ENCODE data around the gene AP2A2. TPM values are rescaled to one million over a fixed set of nuclear protein-coding genes. Genes with fewer than 3 reads are reported as not detected.

AP2A2 gene
- total and polyA plus RNA-seq, 2 donors (not counting 1 experiment from before 2014, with no cell fraction given) = 53.1 to 57.0 TPM

DNA sequence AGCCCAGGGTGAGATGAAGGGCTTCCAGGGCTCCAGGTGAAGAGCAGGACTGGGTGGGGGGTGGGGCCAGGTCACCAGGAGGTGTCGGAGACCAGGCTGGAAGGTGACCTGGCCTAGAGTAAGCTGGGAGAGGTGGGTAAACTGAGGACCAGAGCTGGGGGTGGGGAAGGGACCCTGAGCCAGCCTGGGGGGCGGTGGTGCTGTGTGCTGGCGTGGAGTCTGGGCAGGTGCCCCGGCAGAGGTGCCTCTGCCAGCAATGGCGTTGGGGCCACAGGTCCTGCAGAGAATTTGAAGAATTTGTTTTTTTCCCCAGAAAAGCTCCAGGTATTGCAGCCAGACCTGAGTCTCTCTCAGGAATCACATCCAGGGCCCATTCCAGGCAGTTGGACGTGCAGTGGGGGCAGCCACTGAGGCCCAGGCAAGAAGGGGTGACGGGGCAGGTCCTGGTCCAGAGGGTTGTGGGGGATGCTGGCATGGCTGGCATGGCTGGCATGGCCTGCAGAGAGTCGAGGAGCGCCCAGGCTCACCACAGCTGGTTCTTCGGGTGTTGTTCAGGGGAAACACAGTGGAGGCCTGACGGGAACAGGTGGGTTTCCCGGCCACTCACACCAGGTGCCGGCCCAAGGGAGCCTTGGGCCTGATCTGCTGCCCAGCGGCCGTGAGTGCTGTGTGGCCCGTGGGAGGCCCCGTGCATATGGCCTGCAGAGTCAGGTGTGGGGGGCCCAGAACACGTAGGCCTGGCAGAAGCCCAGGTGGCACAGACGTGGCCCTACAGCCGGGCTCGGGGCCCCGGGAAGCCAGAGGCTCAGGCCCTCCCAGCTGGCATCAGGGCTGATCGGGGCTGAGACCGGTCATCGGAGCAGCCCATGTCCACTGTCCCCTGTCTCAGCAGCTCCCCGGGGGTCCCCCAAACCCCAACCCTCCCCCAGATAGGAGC, 117.2 kb downstream of the AP2A2 start:
- Mint-ChIP-seq H3K4me3 (no peak overlapping the region), H3K27ac (no peak overlapping the region), H3K4me1 (no peaks in the 10 kb centered on the region), H3K9me3 (ENCODE audit: insufficient read depth) (no peaks in the 10 kb centered on the region), H3K27me3 (peaks cover 7% of the 10 kb centered on the region)
- H3K79me2 ChIP-seq (ENCODE audit: control insufficient read depth, insufficient read depth, low read length) = no peaks in the 10 kb centered on the region
- DNase-seq = no peak
- intact Hi-C loops (cut with micrococcal nuclease) = no loop called here
- H3K36me3 ChIP-seq (replicated peaks in 1 of 2; ENCODE audit: control extremely low read depth in 1 of 2, control insufficient read depth in 1 of 2, extremely low read depth in 1 of 2, insufficient read depth in 2 of 2, low read length in 1 of 2) = no peaks in the 10 kb centered on the region
- ChIA-PET POLR2A (no interaction called here), CTCF (interaction anchor here (1.4 kb wide), 1 partner anchor 9 kb away, joined by 3 read pairs; no protein-coding TSS in a partner anchor)
- H3K4me1 ChIP-seq (ENCODE audit: control insufficient read depth in 2 of 2, insufficient read depth in 2 of 2, low read length in 2 of 2) = no peaks in the 10 kb centered on the region
- WGBS (ENCODE audit: insufficient coverage) = 88% methylated on average over 25 of the region's 26 CpGs
- H3K9me3 ChIP-seq (ENCODE audit: control extremely low read depth in 1 of 3, control insufficient read depth in 2 of 3, insufficient read depth in 1 of 3, low read length in 2 of 3) = no peaks in the 10 kb centered on the region
- no peak overlapping the region for H3K27ac ChIP-seq (ENCODE audit: low read length in 2 of 2)
- no peaks in the 10 kb centered on the region for H3K27me3 ChIP-seq (replicated peaks in 1 of 4; ENCODE audit: control extremely low read depth in 1 of 4, control insufficient read depth in 3 of 4, insufficient read depth in 4 of 4, low read length in 3 of 4)
- H3K4me3 ChIP-seq (ENCODE audit: control extremely low read depth in 1 of 5, extremely low read depth in 1 of 5, insufficient read depth in 1 of 5, low read depth in 2 of 5, low read length in 4 of 5) = no peak overlapping the region
- no peak overlapping the region for H2AFZ ChIP-seq (ENCODE audit: insufficient read depth, low read depth, low read length, poor library complexity, severe bottlenecking)
- H3K9ac ChIP-seq (ENCODE audit: low read length) = no peak overlapping the region
- ATAC-seq (ENCODE audit: low read depth) = no peak
- TF ChIP-seq, protein P1, sequence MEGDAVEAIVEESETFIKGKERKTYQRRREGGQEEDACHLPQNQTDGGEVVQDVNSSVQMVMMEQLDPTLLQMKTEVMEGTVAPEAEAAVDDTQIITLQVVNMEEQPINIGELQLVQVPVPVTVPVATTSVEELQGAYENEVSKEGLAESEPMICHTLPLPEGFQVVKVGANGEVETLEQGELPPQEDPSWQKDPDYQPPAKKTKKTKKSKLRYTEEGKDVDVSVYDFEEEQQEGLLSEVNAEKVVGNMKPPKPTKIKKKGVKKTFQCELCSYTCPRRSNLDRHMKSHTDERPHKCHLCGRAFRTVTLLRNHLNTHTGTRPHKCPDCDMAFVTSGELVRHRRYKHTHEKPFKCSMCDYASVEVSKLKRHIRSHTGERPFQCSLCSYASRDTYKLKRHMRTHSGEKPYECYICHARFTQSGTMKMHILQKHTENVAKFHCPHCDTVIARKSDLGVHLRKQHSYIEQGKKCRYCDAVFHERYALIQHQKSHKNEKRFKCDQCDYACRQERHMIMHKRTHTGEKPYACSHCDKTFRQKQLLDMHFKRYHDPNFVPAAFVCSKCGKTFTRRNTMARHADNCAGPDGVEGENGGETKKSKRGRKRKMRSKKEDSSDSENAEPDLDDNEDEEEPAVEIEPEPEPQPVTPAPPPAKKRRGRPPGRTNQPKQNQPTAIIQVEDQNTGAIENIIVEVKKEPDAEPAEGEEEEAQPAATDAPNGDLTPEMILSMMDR (IDR thresholded peaks at IDR 0.05) = no peak
- TF ChIP-seq EZH2 (IDR thresholded peaks at IDR 0.05; ENCODE audit: borderline replicate concordance, insufficient read depth, low read depth, low read length, poor library complexity, severe bottlenecking) = no peak
- H3K4me2 ChIP-seq (replicated peaks; ENCODE audit: low read depth, low read length, poor library complexity, severe bottlenecking) = no peak overlapping the region
- no peaks in the 10 kb centered on the region for H4K20me1 ChIP-seq (ENCODE audit: control insufficient read depth, insufficient read depth, low read length, poor library complexity, severe bottlenecking)

DNA sequence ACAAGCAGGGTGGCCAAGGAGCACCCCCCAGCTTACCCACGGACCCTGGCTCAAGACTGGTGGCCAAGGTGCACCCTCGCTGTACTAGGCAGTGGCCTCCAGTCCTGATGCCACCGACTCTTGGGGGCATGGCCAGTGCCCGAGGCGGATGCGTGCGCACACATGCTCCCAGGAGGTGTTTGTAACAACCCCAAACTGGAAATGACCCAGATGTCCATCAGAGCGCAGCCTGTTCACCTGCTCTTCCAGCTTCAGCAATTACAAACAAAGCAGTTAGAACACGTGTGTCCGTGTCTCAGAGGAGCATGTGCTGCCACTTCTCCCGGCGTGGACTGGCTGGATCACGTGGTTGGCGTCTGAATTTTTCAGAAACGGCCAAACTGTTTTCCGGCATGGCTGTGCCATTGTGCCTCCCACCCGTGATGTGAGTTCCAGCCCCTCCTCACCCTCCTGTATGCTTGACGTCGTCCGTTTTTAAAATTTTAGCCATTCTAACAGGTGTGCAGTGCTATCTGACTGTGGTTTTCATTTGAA, 118.0 kb downstream of the AP2A2 start:
- Histone ChIP-seq H3K27ac (ENCODE audit: low read length in 2 of 2) (no peak overlapping the region), H3K79me2 (ENCODE audit: control insufficient read depth, insufficient read depth, low read length) (no peaks in the 10 kb centered on the region), H3K4me2 (replicated peaks; ENCODE audit: low read depth, low read length, poor library complexity, severe bottlenecking) (no peak overlapping the region), H3K9ac (ENCODE audit: low read length) (no peak overlapping the region), H3K4me3 (ENCODE audit: control extremely low read depth in 1 of 5, extremely low read depth in 1 of 5, insufficient read depth in 1 of 5, low read depth in 2 of 5, low read length in 4 of 5) (no peak overlapping the region), H3K9me3 (ENCODE audit: control extremely low read depth in 1 of 3, control insufficient read depth in 2 of 3, insufficient read depth in 1 of 3, low read length in 2 of 3) (no peaks in the 10 kb centered on the region), H3K4me1 (ENCODE audit: control insufficient read depth in 2 of 2, insufficient read depth in 2 of 2, low read length in 2 of 2) (no peaks in the 10 kb centered on the region), H4K20me1 (ENCODE audit: control insufficient read depth, insufficient read depth, low read length, poor library complexity, severe bottlenecking) (no peaks in the 10 kb centered on the region), H2AFZ (ENCODE audit: insufficient read depth, low read depth, low read length, poor library complexity, severe bottlenecking) (no peak overlapping the region), H3K27me3 (replicated peaks in 1 of 4; ENCODE audit: control extremely low read depth in 1 of 4, control insufficient read depth in 3 of 4, insufficient read depth in 4 of 4, low read length in 3 of 4) (no peaks in the 10 kb centered on the region), H3K36me3 (replicated peaks in 1 of 2; ENCODE audit: control extremely low read depth in 1 of 2, control insufficient read depth in 1 of 2, extremely low read depth in 1 of 2, insufficient read depth in 2 of 2, low read length in 1 of 2) (no peaks in the 10 kb centered on the region)
- ATAC-seq (ENCODE audit: low read depth) = no peak
- intact Hi-C loops (cut with micrococcal nuclease) = no loop called here
- Mint-ChIP-seq H3K27ac (no peak overlapping the region), H3K4me3 (no peak overlapping the region), H3K4me1 (no peaks in the 10 kb centered on the region), H3K9me3 (ENCODE audit: insufficient read depth) (no peaks in the 10 kb centered on the region), H3K27me3 (peaks cover 10% of the 10 kb centered on the region)
- TF ChIP-seq EZH2 (IDR thresholded peaks at IDR 0.05; ENCODE audit: borderline replicate concordance, insufficient read depth, low read depth, low read length, poor library complexity, severe bottlenecking) = no peak
- TF ChIP-seq, protein P1 (IDR thresholded peaks at IDR 0.05) = no peak
- DNase-seq = no peak
- CTCF ChIA-PET = interaction anchor here (1.4 kb wide), 1 partner anchor 8 kb away, joined by 3 read pairs; no protein-coding TSS in a partner anchor
- 91% methylated on average over 17 of the region's 20 CpGs for WGBS (ENCODE audit: insufficient coverage)
- POLR2A ChIA-PET = no interaction called here

Data from B cell (primary cell).